ENCODE data around the gene PRUNE1.

The PRUNE1 gene
- total RNA-seq, result 13.5 to 42.3 reads per million in 2 donors

- DNase-seq, result peak; percentile 97
These were observed at the start of gene PRUNE1 for GRCh38 chr1:151008244-151009205. PRUNE1 (plus strand) TSS chr1:151008449; CDS start chr1:151008633, 184 bp downstream.

DNA sequence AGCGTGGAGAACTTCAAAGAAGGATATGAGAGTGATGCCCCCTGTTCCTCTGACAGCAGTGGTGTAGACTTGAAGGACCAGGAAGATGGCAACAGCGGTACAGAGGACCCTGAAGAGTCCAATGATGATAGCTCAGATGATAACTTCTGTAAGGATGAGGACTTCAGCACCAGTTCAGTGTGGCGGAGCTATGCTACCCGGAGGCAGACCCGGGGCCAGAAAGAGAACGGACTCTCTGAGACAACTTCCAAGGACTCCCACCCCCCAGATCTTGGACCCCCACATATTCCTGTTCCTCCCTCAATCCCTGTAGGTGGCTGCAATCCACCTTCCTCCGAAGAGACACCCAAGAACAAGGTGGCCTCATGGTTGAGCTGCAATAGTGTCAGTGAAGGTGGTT is 47.6 kb upstream of the PRUNE1 start:
- no peak for DNase-seq

GRCh38 chr1:150961756-150962155 is 46.5 kb upstream of the PRUNE1 start:
- DNase-seq, result no peak

- no peak for DNase-seq
These were observed 44.7 kb upstream of the PRUNE1 start for GRCh38 chr1:150963321-150964163.

- DNase-seq, result no peak
These were observed 44.1 kb upstream of the PRUNE1 start for GRCh38 chr1:150964164-150964489.

DNA sequence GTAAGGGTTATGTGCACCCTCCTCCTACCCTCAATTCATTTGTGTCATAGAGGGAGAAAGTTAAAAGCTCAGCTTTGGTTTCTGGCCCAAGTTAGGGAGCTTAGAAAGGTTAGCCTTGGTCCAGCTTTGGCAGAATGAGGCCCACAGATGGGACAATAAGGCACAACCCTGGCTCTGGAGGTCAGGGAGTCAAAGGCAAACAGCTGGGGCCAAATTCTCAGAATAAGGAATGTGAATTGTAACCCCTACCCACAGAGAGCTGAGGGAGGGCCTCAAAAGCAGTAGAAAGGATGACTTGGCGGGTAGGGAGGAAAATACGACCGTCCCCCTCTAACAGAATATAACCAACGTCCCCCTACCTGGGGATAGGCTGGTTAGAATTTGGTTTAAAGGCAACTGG is 42.6 kb upstream of the PRUNE1 start:
- DNase-seq, result no peak

DNA sequence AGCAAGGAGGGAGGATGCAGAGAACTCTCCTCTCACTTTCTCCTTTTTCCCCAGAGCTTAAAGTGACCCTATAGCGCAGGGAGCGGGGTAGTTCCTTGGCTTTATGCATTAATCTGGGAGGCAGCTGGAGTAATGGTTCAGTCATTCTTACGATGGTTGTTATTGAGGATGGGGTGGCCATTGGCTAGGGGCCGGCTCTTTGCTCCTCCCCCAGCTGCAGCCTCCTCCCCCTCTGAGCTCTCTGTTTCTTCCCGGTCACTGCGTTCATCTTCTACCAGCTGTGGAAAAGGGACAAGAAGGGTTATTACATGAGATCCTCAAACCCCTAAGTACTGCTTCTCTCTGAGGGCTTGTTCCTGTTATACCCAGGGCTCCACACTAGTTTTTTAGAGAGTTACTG is 42.2 kb upstream of the PRUNE1 start:
- DNase-seq, result no peak

DNA sequence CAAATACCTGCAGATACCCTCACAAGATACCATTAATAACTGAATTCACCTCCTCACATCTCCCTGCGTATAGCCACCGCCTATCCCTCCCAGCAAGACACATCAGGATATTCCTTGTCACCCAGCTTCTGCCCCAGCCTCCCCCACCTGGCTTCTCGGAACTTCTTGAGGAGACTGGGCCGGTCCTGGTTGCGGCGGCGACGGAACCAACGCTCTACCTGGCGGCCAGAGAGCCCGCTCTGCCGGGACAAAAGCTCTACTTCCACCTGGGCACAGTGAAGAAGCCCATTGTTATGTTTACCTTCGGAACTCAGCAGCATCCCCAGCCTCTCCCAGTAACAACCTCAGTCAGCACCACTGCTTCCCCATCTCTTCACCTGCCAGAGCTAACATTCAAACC is 40.3 kb upstream of the PRUNE1 start:
- no peak for DNase-seq

GRCh38 chr1:150968491-150968890 is 39.8 kb upstream of the PRUNE1 start:
- no peak for DNase-seq

- no peak for DNase-seq
These were observed 38.6 kb upstream of the PRUNE1 start for GRCh38 chr1:150969626-150970025.

DNA sequence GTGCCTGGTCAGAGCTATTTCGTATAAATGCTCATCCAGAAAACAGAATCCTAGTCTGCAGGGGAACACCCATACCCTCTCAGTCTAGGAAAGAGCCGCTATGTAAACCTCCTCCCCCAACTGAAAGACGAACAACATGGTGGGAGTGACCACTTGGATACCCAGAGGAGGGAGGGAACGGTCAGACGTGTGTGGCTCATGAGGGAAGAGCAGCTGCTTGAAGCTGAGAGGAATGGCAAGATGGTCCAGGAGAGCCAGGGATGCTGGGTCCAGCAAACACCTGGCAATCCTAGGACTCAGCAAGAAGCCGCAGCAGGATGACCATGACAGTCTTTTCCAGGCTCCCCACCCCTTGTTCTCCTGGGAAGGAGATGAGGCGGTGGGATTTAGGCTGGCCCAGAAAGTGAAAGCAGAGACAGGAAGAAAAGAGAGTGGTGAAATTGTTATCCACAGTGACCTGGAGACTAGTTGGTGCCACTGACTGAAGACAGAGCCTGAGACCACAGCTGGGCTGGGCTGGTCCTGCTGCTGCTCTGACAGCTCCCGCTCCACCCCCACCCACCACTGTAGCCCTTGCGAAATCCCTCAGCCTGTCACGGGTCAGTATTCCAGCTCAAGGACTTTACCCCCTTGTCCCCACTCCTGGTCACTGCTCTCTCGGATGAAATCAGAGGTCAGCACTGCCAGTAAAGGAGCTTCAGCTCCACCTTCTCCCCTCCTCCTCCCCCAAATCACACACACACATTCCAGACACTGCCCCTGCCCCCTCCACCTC is 37.3 kb upstream of the PRUNE1 start:
- DNase-seq, result no peak

- no peak for DNase-seq
These were observed 36.4 kb upstream of the PRUNE1 start for GRCh38 chr1:150971583-150972416.

- DNase-seq, result no peak
These were observed 35.8 kb upstream of the PRUNE1 start for GRCh38 chr1:150972417-150972940.

- DNase-seq, result no peak
These were observed 34.9 kb upstream of the PRUNE1 start for GRCh38 chr1:150973258-150973835.

DNA sequence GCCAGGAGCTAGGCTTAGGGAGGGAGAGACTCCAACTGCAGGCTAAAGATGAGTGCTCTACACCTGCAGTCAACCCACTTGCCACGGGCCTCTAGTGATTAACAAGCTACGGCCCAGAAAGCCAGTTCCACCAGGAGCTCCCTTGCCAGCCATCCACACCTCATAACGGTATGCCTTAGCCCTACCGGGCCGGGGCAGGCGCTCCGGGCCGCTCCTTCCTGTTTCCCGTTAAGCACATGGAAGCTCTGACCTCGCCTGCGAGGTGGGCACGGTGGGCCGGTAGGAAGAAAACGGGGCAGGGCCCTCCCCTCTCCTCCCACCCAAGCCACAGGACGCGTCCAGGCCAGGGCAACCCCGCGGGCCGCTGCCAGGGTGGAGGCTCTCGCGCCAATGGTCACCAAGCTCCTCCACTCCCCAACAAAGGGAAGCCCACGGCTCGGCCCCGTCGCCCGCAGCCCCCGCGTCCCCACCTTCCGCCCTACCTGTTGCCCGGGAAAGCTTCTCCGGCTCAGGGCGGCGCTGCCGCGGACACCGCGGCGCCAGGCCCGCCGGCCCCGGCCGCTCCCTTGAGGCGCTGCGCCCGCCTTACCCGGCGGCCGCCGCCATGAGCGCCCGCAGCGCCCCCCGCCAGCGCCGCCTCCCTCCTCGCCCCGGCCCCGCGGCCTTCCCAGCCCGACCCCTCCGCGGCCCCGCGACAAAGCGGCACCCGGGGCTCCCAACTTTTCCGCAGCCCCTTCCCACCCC is 34.2 kb upstream of the PRUNE1 start:
- DNase-seq, result peak; percentile 14

- DNase-seq, result peak; percentile 79
These were observed 33.4 kb upstream of the PRUNE1 start, which contains the start of gene CERS2 for GRCh38 chr1:150974580-150975478. CERS2 (minus strand) TSS chr1:150974835; CDS start chr1:150969090, 5,745 bp downstream.

- DNase-seq, result no peak
These were observed 31.8 kb upstream of the PRUNE1 start for GRCh38 chr1:150976401-150976821.

- peak; percentile 53 for DNase-seq
These were observed 31.2 kb upstream of the PRUNE1 start for GRCh38 chr1:150976879-150977694.
